Stimulated activated CD8-positive, alpha-beta memory T cell treated with anti-CD3 and anti-CD28 coated beads, Interleukin-12 subunit alpha, Interleukin-12 subunit beta, amount 100 ng/mL, for 1 hour (primary cell): ENCODE results near the gene TTC33.
"Not testable (repeated sequence)": the region's sequence is repeated elsewhere in the genome, so short reads cannot be mapped to it uniquely, and the experiment has no call there.

Experiments used
- DNase-seq: peaks from one replicate; pipeline ENCODE4 v3.0.0-alpha.2; 2020; ENCODE audit warnings: low read depth

TTC33 gene, protein sequence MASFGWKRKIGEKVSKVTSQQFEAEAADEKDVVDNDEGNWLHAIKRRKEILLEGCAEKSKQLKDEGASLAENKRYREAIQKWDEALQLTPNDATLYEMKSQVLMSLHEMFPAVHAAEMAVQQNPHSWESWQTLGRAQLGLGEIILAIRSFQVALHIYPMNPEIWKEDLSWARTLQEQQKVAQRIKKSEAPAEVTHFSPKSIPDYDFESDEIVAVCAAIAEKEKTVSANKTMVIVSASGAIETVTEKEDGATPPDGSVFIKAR

DNA sequence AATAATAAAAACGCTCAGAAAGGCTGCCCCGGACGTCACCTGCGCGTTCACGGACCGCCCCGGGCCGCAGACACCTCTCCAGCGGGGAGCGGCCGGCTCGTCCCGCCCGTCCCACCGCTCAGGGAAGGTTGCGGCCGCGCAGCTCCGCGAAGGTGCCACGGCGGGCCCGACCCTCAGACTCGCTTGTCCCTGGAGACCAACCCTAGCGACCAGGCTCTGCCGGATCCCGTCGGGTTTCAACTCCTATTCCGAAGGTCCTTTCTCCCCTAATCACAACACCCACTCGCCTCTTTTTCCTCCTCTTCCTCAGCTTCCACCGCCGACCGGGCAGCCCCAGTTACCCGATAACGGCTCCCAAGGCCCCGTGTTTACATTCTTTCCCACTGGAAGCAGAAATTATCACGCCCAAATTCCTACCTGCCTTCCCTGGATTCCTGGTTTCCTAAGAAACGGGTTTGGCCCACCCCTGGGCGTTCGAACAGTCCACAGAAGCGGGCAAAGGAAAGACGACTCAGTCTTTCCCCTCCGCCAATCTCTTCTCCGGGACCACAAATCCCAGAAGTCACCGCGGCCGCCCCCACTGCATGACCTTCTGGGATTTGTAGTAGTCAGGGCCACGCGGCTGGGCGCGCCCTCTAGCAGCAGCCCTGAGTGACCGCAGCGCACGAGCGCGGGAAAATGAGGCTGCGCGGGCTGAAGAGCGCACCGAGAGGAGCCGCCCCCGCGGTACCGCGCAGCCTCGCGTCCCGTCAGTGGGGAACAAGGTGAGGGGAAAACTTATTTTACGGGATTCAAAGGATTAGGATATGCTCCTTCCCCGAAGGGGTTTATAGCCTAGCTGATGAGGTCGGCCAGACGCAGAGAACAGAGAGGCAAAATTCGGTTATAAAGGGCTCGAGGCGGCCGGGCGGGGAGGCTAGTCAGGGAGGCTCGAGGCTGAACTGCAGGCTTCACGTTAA lies at the start of gene TTC33:
TSS of gene TTC33 (minus strand) at position 555 of the 959 bp plus-strand sequence. CDS start 8,943 bp downstream, outside the sequence.
- DNase-seq = peak; percentile 89

DNA sequence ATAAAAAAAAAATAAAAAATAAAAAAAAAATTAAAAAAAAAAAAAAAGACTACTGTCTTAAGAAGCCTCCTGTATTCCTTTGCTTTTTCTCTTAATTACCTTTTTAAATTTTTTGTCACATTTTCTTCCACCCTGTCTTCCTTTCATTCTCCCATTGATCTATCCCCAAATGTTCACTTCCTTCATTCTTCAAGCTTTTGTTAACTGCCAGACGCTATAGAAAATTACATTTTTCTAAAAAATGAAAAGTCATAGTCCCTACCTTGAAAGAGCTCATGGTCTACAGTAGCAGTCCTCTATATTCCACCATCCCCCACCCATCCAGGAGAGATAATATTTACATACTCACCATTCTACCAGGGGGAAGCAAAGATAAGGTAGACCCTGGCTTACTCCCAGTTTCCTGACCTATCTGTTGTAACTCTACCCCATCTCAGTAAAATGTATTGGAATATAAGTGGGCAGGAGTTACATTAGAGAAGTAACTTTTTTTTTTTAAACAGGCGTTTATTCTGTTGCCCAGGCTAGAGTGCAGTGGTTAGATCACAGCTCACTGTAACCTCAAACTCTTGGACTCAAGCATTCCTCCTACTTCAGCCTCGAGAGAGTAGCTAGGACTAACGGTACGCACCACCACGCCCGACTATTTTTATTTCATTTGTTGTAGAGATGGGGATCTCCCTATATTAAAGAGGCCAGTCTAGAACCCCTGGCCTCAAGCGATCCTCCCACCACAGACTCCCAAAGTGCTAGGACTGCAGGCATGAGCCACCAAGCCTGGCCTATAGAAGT lies 46.2 kb upstream of the TTC33 start:
- DNase-seq = no peak

DNA sequence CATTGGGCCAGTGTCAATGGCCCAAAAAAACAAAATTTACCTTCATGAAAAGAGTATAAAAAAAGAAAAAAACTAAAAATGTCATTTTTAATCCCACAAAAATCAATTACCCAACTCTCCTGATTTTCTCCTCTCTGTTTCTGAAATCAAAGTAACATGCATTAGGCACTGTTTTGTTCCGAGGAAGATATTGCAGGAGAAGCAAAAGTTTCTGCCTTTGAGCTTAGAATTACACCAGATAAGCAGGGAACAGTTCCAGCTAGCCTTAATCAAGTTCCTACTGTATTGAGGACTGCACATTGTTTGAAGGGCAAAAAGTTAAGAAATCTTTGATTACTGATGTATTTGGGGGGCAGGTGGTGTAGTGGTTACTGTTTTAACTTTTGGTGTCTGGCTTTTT lies 43.5 kb upstream of the TTC33 start:
- DNase-seq = no peak

DNA sequence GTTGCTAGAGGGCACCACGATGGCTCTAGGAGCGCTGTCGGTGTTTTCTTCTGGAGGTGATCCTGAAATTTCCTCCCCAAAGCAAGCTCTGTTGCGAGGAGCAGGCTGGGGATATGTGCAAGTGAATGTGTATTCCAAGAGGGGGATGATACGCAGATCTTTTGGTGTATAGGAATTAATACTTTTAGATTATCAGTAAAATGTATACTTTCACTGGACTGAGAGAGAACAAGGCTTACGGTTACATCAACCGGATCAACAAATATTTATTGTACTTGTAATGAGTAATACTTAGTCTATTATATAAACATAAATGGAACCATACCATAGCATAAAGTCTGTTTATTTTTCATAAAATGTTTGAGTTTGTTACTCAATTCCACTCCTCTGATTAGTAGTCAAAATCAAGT lies 43.0 kb upstream of the TTC33 start:
- DNase-seq = no peak

DNA sequence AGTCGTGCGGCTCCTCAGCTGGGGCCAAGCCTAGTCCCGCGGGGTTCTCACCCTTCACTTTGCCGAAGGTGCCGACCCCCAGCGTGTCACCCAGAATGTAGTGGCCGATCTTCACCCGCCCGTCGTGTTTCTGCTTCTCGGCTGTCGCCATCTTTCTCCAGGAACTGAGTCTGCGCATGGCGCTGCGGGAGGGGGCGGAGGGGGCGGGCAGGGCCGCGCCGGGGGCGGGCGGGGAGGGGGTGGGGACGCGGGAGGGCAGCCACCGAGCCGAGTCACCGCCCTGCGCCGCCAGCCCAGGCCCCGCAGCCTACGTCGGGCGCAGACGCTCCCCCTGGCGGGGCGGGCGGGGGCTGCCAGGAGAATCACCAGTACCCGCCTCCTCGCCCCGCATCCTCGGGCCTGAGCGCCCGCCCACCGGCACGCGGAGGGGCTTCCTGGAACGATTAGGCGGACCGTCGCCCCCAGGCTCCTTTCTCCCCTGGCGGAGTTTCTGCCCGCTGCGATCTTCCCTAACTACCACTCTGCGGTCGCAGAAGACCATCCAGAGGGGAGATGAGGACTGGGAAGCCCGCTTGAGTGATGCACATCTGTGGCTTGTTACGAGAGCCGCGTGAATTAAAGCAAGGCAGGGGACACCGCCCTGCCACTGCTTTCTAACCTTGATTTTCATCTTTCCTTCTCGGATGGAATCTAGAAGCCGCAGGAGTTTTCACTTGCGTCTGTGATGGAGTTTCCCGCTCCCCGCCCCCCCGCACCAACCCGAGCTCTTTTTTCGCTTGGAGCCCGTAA lies 42.4 kb upstream of the TTC33 start, which contains the start of gene PRKAA1:
TSS of gene PRKAA1 (minus strand) at position 363 of the 789 bp plus-strand sequence. CDS start at position 178, 185 bp downstream.
- peak; percentile 78 for DNase-seq

DNA sequence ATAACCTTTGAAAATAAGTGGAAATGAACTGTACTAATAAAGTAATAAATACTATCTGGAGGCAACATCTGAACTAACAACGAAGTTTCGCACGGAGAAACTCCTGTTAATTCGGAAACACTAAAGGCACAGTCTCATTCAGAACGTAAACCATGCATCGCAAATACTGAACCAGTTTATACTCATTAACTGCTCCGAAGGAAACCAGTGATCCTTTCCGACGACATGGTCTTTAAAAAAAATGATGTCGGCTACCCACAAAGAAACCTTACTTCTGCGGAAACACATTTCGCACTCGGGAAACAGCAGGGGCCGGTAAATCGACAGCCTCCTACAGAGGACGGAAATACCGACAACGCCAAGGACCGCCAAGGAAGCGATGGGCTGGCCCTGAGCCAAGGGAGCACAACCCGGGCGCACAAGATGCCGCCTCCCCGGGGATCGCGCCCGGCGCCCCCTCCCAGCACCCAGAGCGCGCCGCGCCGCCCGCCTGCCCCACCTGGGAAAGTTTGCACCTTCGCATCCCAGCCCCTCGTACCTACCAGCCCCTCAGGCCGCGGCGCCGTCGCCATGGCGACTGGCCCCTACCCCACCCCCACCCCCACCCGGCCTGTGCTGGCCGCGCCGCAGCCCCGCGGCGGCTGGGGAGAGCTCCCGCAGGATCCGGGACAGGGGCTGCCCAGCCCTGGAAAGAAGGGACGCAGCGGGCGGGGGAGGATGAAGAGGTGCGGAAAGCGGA lies 41.7 kb upstream of the TTC33 start:
- peak; percentile 55 for DNase-seq

DNA sequence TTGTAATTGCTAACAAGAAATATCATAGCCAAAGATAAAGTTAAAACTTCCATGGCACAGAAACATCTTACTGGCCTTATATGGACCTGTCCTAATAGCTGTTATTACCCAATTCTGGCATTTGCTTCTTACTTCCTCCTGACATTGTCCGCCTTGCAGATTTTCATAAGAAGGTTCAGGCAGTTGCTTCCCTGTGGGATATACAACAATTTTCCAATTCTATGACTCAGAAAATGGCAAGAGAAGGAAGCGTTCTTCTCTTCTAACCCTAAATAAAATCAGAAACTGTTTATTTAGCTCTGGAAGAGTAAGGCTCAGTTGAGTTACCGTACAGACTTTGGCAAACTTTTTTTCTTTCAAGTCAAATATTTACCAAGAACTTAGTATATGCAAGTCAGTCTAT lies 40.7 kb upstream of the TTC33 start:
- no peak for DNase-seq

DNA sequence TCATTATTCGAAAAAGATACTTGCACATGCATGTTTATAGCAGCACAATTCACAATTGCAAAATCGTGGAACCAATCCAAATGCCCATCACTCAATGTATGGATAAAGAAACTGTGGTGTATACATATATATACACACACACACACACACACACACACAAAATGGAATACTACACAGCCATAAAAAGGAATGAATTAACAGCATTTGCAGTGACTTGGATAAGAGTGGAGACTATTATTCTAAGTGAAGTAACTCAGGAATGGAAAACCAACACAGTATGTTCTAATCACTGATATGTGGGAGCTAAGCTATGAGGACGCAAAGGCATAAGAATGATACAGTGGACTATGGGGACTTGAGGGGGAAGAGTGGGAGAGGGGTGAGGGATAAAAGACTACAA lies 39.1 kb upstream of the TTC33 start:
- not testable (repeated sequence) for DNase-seq

DNA sequence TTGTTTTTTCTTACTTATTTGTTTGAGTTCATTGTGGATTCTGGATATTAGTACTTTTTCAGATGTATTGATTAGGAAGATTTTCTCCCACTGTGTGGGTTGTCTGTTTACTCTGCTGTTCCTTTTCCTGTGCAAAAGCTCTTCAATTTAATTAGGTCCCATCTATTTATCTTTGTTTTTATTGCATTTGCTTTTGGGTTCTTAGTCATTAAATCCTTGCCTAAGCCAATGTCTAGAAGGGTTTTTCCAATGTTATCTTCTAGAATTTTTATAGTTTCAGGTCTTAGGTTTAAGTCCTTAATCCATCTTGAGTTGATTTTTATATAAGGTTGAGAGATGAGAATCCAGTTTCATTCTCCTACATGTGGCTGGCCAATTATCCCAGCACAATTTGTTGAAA lies 38.6 kb upstream of the TTC33 start:
- DNase-seq = not testable (repeated sequence)

DNA sequence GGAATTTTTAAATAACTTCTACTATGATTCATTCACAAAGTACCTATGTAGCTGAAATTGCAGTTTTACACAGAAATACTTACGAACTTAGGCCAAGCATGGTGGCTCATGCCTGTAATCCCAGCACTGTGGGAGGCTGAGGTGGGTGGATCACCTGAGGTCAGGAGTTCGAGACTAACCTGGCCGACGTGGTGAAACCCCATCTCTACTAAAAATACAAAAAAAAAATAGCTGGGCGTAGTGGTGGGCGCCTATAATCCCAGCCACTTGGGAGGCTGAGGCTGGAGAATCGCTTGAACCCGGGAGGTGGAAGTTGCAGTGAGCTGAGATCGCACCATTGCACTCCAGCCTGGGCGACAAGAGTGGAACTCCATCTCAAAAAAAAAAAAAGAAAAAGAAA lies 36.9 kb upstream of the TTC33 start:
- DNase-seq = not testable (repeated sequence)

DNA sequence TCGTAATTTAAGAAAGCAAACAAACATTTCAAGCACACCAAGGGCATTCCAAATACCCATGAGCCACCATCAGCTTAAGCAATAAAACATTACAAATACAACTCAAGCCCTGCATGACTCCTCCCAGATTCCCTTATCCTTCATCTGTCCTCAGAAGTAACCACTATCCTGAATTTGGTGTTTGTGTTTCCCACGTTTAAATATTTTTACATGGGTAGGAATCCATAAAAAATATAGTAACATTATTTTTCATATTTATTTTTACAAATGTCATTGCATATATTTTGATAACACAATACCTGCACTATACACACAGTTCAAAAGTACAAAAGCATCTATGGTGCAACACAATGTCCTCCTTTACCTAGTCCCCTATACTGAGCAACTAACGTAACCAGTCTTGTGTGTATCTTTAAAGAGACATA lies 36.0 kb upstream of the TTC33 start:
- DNase-seq = no peak

DNA sequence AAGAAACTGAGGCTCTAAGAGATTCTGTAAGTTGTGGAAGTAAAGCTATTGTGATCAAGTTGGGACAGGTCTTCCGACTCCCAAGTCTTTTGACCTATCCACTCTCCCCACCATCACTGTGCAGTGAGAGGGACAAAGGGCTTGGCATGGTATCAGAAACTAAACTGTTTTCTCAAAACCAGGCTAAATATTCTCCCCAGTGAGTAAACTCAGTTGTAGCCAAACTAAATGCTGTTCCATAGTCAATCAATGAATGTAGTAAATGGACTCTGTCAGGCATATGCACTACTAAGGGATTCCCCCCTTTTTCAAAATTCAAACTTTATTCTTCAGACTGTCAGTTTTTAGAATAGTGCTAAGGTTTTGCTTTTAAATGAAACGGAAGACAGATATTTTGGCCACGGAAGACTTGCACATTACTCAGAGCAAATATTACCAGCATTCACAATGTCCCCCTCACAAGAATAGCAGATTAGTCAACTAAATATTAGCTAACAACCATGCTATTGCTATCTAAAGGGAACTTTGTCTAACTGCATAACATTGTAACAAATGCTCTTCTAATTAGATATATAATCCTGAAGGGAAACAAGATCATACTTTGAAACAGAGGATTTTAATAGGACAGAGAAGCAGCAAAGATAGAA lies 35.3 kb upstream of the TTC33 start:
- no peak for DNase-seq

DNA sequence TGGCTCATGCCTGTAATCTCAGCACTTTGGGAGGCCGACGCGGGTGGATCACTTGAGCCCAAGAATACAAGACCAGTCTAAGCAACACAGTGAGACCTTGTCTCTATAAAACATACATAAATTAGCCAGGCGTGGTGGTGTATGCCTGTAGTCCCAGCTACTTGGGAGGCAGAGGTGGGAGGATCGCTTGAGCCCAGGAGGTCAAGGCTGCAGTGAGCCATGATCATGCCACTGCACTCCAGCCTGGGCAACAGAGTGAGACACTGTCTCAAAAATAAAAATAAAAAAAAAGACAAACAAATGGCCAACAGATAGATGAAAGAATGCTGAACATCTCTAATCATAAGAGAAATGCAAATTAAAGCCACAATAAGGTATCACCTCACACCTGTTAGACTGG lies 33.2 kb upstream of the TTC33 start:
- not testable (repeated sequence) for DNase-seq

DNA sequence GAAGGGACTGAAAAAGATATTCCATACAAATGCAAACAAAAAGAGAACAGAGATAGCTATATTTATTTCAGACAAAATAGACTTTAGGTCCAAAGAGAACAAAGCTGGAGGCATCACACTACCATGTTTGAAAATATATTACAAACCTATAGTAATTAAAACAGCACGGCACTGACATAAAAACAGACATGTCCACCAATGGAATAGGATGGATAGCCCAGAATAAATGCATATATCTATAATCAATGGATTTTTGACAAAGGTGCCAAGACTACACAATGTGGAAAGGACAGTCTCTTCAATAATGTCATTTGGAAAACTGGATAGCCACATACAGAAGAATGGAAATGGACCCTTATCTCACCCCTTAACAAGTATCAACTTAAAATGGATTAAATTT lies 32.2 kb upstream of the TTC33 start:
- no peak for DNase-seq

DNA sequence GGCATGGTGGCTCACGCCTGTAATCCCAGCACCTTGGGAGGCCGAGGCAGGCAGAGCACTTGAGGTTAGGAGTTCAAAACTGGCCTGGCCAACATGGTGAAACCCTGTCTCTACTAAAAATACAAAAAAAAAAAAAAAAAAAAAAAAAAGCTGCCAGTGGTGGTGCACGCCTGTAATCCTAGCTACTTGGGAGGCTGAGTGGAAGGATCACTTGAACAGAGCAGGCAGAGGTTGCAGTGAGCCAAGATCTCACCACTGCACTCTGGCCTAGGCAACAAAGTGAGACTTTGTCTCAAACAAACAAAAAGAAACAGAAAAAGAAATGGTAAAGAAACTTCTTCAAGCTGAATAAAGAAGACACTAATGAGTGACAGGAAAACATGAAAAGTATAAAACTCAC lies 30.9 kb upstream of the TTC33 start:
- not testable (repeated sequence) for DNase-seq

DNA sequence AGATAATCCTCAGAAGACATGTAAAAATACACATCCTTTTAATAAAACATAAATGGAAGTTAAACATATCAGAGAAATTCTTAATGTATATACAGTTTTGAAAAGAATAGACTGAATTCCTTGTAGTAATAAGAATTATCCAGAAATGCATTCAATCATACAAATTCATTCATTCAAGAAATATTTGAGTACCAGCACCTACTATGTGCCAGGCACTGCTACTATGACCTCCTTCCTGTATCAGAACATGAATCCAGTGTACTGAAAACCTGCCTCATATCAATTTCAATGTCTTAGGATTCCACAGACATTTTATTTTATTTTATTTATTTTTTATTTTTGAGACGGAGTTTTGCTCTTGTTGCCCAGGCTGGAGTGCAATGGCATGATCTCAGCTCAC lies 29.2 kb upstream of the TTC33 start:
- no peak for DNase-seq

DNA sequence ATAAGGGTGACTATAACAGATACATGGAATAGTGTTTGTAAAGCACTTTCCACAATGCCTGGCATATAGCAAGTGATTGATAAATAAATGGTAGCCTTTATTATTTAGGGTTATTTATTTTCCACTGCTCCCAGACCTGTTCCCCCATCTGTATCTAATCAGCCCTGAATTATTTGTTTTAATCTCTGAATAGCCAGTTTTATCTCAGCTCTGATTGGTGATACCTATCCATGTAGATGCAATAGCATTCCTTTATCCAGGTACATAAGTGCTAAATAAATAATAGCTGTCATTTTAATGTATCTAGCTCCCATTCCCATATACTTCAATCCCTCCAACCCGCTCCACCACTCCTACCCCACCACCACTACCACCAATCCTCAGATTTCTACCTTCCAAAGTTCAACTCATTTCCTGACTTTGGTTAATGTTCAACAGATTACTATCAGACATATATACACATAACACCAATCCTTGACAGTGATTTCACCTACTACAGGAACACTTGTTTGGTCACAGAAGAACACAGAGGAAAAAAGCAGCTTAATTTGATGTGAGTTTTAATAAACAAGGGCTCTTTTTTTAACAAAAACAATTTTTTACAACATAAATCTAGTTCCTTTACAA lies 28.4 kb upstream of the TTC33 start:
- DNase-seq = no peak

DNA sequence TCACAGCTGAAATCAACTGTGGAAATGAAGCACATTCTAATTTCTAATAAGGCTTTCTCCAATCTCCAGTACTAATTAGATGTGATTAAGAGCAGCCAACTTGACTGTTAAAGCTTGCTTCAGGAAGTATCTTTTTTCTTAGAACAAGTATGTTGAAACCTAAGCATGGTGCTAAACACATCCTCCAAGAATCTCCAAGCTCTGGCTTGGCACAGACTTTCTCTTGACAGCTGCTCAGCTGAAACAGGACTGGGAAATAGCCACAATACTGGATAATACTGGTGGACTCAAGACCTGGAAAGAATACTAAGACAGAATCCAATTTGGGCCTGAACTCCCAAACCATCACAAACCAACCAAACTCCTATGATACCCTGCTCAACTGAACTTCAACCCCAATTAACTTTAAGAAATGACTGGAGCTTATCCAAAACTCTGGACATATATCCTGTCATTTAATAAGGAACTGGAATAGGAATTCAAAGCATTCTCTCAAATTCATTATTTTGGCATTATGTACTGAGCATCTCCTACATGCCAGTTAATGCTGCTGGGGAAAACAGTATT lies 26.2 kb upstream of the TTC33 start:
- DNase-seq = no peak

DNA sequence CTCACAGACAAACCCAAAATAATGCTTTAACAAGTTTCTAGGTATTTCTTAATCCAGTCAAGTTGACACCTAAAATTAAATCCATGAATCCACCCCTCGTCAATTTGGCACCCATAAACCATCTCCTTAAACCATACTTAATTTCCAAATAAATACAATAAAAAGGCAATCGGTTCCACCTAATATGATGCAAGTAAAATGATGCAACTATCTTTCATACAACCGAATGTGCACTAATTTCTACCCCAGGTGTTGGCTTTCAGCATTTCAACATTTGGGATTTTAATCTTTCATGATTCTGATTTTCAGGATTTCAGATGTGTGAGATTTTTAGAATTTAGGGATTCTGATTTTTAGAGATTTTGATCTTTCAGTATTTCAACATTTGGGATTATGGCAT lies 25.1 kb upstream of the TTC33 start:
- no peak for DNase-seq
